Measurements from ENCODE around the gene TERT.
A peak's percentile ranks its signal among the peaks of the same experiment; 100 is the strongest.
"Not testable (repeated sequence)": the region's sequence is repeated elsewhere in the genome, so short reads cannot be mapped to it uniquely, and the experiment has no call there.

The TERT gene

GRCh38 chr5:1231354-1231905 is 63.4 kb downstream of the TERT start:
- DNase-seq, result no peak

DNA sequence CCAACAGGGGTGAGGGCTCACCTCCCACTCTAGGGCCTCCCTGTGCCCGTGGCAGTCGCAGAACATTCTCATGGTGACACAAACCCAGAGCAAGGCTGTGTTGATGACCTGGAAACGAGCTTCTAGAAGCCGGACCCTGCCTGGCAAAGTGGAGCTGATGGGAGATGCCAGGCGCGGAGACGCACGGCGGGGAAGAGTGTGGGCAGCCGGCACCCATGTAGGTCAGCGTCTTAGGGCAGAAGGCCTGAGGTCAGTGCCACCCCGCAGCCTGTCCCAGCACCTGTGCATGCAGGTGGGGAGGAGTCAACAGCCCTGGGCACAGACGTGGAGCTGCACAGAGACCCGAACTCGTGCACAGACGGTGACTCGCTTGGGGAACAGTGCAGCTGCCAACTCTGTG is 64.3 kb downstream of the TERT start:
- no peak for DNase-seq

GRCh38 chr5:1229822-1230221 is 65.0 kb downstream of the TERT start:
- DNase-seq, result no peak

DNA sequence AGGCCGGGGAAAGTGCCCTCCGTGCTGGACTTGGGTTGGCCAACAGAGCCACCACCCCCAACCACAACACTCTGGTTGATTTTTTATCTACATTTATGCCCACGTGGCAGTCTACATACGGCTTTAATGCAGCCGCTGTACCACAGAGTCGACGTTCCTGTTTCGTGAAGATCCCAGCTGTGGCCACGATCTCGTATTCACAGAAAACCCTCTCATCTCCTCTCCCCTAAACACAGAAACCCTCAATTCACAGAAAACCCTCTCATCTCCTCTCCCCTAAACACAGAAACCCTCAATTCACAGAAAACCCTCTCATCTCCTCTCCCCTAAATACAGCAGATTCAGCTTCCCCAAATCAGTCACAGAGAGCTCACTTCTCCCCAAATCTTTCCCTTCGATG is 65.8 kb downstream of the TERT start:
- not testable (repeated sequence) for DNase-seq

- no peak for DNase-seq
Observed at GRCh38 chr5:1228120-1228519, 66.7 kb downstream of the TERT start.

- no peak for DNase-seq
Observed at GRCh38 chr5:1227667-1228066, 67.2 kb downstream of the TERT start.

GRCh38 chr5:1226839-1227581 is 67.9 kb downstream of the TERT start:
- no peak for DNase-seq

GRCh38 chr5:1226231-1226630 is 68.6 kb downstream of the TERT start:
- DNase-seq, result no peak

DNA sequence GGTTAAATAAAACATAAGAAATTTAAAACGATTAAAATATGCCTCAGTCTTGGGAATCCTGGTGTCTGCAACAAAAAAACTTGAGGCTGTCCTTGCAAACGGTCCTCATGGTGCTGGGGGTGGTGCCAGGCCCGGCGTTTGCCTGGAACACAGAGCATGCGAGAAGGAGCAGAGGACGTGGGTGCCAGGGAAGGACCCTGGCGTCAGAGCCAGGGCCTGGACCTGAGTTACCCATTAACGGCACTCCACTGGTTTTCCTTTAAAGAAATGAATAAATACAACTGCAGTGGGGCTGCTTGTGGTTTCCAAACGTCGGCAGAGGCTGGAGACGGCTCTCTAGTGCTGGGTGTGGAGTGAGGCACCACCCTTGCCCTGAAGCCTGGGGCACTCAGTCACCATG is 69.8 kb downstream of the TERT start, which contains the start of gene SLC6A18:
SLC6A18 (plus strand) TSS at position 301 of the 400 bp plus-strand sequence; CDS start at position 398, 97 bp downstream.
- DNase-seq, result no peak

DNA sequence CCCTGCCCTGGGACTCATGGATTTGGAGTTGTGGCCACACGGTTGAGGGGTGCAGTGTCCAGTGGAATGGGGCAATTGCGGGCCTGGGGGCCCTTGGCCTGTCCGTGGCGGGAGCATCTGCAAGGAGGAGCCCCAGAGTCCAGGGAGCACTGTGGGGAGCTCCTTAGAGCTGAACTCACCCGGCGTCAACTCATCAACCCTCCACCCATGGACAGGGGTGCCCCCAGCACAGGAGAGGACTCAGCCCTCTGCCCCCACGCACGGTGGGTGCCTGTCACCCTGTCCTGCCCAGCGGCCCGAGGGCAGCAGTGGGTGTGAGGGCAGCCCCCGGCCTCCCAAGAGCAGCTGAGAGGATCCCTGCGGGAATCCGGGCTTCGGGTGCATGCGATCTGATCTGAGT is 70.2 kb downstream of the TERT start:
- DNase-seq, result no peak

DNA sequence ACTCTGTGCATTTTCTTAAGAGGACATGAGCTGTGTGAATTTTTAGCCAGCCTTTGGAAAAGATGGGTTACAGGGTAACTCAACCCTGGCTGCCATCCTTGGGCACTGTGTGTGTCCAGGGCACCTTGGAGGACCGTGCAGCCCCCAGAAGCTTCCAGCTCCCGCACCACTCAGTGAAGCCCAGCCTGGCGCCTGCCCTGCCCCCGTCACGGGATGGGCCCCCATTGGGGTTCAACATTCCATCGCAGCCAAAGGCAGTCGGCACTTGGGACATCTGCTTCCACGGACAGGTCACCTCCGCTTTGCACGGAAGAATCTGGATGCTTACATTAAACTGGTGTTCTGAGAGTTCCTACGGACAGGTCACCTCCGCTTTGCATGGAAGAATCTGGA is 71.6 kb downstream of the TERT start:
- DNase-seq, result no peak

- DNase-seq, result no peak
Observed at GRCh38 chr5:1222621-1223277, 72.1 kb downstream of the TERT start.

DNA sequence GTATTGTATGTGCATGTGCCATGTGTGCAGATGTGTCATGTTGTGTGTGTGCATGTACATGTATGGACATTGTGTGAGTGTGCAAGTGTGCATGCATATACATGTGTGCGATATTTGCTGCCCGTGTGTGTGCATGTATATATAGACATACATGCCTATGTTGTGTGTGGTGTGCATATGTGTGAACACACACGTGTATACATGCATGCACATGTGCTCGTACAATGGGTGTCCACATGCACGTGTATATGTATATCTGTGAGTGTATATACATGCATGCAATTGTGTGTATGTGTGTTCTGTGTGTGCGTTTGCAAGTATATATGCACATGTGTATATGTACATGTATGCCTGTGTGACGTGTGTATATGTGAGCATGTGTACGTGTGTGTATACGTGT is 72.7 kb downstream of the TERT start:
- no peak for DNase-seq

DNA sequence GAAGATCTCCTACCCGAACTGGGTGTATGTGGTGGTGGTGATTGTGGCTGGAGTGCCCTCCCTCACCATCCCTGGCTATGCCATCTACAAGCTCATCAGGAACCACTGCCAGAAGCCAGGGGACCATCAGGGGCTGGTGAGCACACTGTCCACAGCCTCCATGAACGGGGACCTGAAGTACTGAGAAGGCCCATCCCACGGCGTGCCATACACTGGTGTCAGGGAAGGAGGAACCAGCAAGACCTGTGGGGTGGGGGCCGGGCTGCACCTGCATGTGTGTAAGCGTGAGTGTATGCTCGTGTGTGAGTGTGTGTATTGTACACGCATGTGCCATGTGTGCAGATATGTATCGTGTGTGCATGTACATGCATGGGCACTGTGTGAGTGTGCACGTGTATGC is 73.1 kb downstream of the TERT start:
- no peak for DNase-seq

DNA sequence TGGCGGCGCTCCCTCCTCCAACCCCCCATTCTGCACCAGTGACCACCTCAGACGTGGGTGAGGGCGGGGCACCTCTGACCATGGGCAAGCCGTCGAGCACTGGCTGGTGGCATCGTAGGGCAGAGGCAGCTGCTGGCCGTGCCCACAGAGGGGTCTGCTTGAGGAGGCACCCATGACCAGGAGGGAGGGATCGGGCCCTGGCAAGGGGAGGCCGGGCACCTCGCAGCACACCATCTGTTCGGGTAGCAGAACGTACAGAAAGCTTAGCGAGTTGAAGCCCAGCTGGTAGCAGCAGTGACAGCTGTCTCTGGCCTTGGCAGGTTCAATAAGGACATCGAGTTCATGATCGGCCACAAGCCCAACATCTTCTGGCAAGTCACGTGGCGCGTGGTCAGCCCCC is 74.0 kb downstream of the TERT start:
- DNase-seq, result no peak

- no peak for DNase-seq
Observed at GRCh38 chr5:1220351-1220750, 74.5 kb downstream of the TERT start.

DNA sequence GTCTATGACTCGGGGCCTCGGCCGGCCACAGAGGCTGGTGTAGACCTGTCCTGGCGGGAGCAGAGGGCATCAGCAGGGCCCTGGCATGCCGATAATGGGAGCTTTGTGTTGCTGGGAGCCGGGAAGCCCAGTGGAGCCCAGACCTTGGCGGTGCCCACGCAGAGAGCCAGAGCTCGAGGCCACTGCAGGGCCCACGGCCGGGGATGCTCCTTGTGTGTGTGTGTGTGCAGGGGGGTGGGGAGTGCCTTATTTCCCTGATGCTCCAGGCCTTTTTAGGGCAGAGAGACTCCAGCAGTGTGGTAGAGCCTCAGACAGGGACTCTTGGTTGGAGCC is 75.1 kb downstream of the TERT start:
- DNase-seq, result no peak

DNA sequence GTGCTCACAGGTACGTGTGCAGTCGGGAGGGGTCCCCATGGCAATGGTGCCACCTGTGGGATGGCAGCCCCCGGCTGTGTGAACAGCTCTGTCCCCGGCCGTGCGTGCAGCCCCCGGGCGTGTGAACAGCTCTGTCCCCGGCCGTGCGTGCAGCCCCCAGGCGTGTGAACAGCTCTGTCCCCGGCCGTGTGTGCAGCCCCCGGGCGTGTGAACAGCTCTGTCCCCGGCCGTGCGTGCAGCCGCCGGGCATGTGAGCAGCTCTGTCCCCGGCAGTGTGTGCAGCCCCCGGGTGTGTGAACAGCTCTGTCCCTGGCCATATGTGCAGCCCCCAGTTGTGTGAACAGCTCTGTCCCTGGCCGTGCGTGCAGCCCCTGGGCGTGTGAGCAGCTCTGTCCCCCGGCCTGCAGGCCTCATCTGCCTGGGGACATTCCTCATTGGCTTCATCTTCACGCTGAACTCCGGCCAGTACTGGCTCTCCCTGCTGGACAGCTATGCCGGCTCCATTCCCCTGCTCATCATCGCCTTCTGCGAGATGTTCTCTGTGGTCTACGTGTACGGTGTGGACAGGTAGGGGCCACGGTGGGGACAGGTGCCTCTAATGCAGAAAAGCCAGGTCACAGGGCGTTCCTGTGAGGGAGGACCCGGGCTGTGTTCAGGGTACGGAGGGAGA is 75.6 kb downstream of the TERT start:
- no peak for DNase-seq

GRCh38 chr5:1218351-1219080 is 76.4 kb downstream of the TERT start:
- no peak for DNase-seq

GRCh38 chr5:1217596-1218206 is 77.2 kb downstream of the TERT start:
- DNase-seq, result peak; percentile 24

- DNase-seq, result no peak
Observed at GRCh38 chr5:1216918-1217295, 78.0 kb downstream of the TERT start.

GRCh38 chr5:1216211-1216917 is 78.5 kb downstream of the TERT start:
- no peak for DNase-seq

Measured in stimulated activated CD4-positive, alpha-beta T cell treated with anti-CD3 and anti-CD28 coated beads, Interleukin-15, amount 100 ng/mL, for 24 hours (primary cell).